ENCODE measurements around the gene ZNF619. TPM values are rescaled to one million over a fixed set of nuclear protein-coding genes. Genes with fewer than 3 reads are reported as not detected.

The ZNF619 gene
- total RNA-seq: 6.7 and 8.4 TPM in 2 replicates
- long read RNA-seq, partial matches to known transcripts: 0 of 8 reads
- long read RNA-seq, other reads (novel, unspliced or antisense): 8 of 8 reads

GRCh38 chr3:40476478-40477470, at the start of gene ZNF619:
Gene ZNF619 (plus strand): TSS chr3:40477122. CDS start chr3:40477980, 858 bp downstream.
- no peak for TF ChIP-seq CTCF (IDR thresholded peaks at IDR 0.05)
- Mint-ChIP-seq H3K27ac (ENCODE audit: unreplicated experiment) (peak within 1 kb of the TSS; percentile 94), H3K9me3 (ENCODE audit: unreplicated experiment) (no peaks in the 10 kb centered on the region), H3K4me3 (ENCODE audit: unreplicated experiment) (peak within 1 kb of the TSS; percentile 84), H3K27me3 (ENCODE audit: unreplicated experiment) (no peaks in the 10 kb centered on the region), H3K36me3 (ENCODE audit: unreplicated experiment) (no peaks in the 10 kb centered on the region), H3K4me1 (ENCODE audit: unreplicated experiment) (peaks cover 11% of the 10 kb centered on the region)
- peak; percentile 87 for DNase-seq (ENCODE audit: extremely low spot score, unreplicated experiment)

GRCh38 chr3:40432793-40433192, 44.1 kb upstream of the ZNF619 start:
- Mint-ChIP-seq H3K4me3 (ENCODE audit: unreplicated experiment) (no peak overlapping the region), H3K4me1 (ENCODE audit: unreplicated experiment) (no peaks in the 10 kb centered on the region), H3K9me3 (ENCODE audit: unreplicated experiment) (no peaks in the 10 kb centered on the region), H3K36me3 (ENCODE audit: unreplicated experiment) (no peaks in the 10 kb centered on the region), H3K27me3 (ENCODE audit: unreplicated experiment) (no peaks in the 10 kb centered on the region), H3K27ac (ENCODE audit: unreplicated experiment) (no peak overlapping the region)
- DNase-seq (ENCODE audit: extremely low spot score, unreplicated experiment): no peak
- no peak for TF ChIP-seq CTCF (IDR thresholded peaks at IDR 0.05)

- TF ChIP-seq CTCF (IDR thresholded peaks at IDR 0.05): no peak
- Mint-ChIP-seq H3K9me3 (ENCODE audit: unreplicated experiment) (peaks cover 3% of the 10 kb centered on the region), H3K4me1 (ENCODE audit: unreplicated experiment) (no peaks in the 10 kb centered on the region), H3K27me3 (ENCODE audit: unreplicated experiment) (no peaks in the 10 kb centered on the region), H3K36me3 (ENCODE audit: unreplicated experiment) (no peaks in the 10 kb centered on the region), H3K4me3 (ENCODE audit: unreplicated experiment) (no peak overlapping the region), H3K27ac (ENCODE audit: unreplicated experiment) (no peak overlapping the region)
- no peak for DNase-seq (ENCODE audit: extremely low spot score, unreplicated experiment)
These were observed 39.0 kb upstream of the ZNF619 start for GRCh38 chr3:40437889-40438288.

GRCh38 chr3:40445062-40445461, 31.9 kb upstream of the ZNF619 start:
- Mint-ChIP-seq H3K27ac (ENCODE audit: unreplicated experiment) (no peak overlapping the region), H3K36me3 (ENCODE audit: unreplicated experiment) (peaks cover 7% of the 10 kb centered on the region), H3K4me3 (ENCODE audit: unreplicated experiment) (no peak overlapping the region), H3K4me1 (ENCODE audit: unreplicated experiment) (no peaks in the 10 kb centered on the region), H3K9me3 (ENCODE audit: unreplicated experiment) (peaks cover 3% of the 10 kb centered on the region), H3K27me3 (ENCODE audit: unreplicated experiment) (no peaks in the 10 kb centered on the region)
- no peak for DNase-seq (ENCODE audit: extremely low spot score, unreplicated experiment)
- TF ChIP-seq CTCF (IDR thresholded peaks at IDR 0.05): no peak

- Mint-ChIP-seq H3K9me3 (ENCODE audit: unreplicated experiment) (no peaks in the 10 kb centered on the region), H3K27ac (ENCODE audit: unreplicated experiment) (no peak overlapping the region), H3K27me3 (ENCODE audit: unreplicated experiment) (no peaks in the 10 kb centered on the region), H3K4me3 (ENCODE audit: unreplicated experiment) (no peak overlapping the region), H3K4me1 (ENCODE audit: unreplicated experiment) (no peaks in the 10 kb centered on the region), H3K36me3 (ENCODE audit: unreplicated experiment) (peaks cover 8% of the 10 kb centered on the region)
- DNase-seq (ENCODE audit: extremely low spot score, unreplicated experiment): no peak
- TF ChIP-seq CTCF (IDR thresholded peaks at IDR 0.05): no peak
These were observed 31.0 kb upstream of the ZNF619 start for GRCh38 chr3:40445880-40446279.

Measured in osteocyte (in vitro differentiated cells).